GM21723 (cell line): ENCODE results near the gene COL4A2.
"Not testable (repeated sequence)": the region's sequence is repeated elsewhere in the genome, so short reads cannot be mapped to it uniquely, and the experiment has no call there.

Experiments used
- ATAC-seq: cut with Tn5 transposase; IDR thresholded peaks from one replicate; pipeline ENCODE4 v1.9.1; 2021; ENCODE audit warnings: mild to moderate bottlenecking, moderate library complexity; ENCODE audit not compliant: unreplicated experiment

Gene COL4A2

DNA sequence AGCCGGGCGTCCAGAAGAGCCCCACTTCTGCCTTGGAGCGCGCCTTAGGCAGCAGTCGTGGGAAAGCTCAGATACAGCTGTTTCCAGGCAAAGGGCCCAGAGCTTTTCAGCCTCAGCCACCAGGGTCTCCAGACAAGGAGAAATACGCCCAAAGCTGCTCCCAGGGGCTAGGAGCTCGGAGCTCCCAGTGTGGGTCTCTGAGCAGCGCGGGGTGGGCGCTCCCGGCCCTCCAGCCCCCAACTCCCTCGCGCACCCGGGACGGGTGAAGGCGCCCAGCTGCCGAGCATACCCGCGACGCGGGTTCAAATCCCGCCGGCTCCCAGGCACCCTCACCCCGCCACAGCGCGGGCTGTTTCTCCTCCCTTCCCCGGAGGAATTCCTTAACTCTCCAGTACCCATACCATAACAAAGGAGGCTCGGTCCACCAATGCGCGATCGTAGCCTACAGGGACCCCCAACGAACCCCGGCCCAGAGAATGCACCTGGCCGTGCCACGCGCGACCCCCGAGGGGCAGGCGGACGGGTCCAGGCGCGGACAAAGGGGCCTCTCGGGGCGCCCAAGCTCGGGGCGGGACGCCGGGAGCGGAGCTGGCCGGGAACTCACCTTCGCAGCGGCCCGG, 634 bp upstream of the COL4A2 start:
- no peak for ATAC-seq

DNA sequence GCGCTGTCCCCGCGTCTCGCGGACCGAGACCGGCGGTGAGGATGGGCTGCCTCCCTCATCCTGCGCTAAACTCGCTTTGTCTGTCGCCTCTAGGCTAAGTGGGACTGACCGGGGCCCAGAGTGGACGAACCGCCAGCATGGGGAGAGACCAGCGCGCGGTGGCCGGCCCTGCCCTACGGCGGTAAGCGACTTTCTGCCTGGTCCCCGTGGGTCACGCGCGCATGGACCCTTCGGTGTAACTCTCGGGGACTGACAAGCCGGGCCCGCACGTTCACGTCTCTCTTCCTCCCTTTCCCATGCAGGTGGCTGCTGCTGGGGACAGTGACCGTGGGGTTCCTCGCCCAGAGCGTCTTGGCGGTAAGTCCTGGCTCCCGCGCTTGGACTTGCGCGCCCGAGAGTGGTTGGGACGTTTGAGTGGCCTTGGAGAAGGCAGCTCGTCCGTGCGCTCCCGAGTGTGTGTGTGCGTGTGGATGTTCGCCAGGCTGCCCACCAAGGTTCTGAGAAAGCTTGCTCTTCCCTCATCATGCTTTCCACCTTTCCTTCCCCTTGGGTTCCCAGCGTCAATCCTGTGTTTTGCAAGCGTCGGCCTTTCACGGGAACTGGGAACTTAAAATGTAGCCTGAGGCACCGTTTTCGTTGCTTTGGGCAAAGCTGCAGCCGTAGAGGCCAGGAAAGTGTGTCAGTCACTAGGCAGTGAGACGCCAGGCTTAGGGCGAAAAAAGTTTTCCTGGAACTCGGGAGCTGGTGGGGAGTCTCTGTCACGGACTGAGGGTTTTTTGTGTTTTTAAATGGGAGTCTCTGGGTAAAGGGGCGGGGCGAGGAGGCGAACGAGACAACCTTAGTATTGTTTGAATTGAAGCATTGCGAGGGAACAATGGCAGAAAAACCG, 927 bp downstream of the COL4A2 start:
- no peak for ATAC-seq

DNA sequence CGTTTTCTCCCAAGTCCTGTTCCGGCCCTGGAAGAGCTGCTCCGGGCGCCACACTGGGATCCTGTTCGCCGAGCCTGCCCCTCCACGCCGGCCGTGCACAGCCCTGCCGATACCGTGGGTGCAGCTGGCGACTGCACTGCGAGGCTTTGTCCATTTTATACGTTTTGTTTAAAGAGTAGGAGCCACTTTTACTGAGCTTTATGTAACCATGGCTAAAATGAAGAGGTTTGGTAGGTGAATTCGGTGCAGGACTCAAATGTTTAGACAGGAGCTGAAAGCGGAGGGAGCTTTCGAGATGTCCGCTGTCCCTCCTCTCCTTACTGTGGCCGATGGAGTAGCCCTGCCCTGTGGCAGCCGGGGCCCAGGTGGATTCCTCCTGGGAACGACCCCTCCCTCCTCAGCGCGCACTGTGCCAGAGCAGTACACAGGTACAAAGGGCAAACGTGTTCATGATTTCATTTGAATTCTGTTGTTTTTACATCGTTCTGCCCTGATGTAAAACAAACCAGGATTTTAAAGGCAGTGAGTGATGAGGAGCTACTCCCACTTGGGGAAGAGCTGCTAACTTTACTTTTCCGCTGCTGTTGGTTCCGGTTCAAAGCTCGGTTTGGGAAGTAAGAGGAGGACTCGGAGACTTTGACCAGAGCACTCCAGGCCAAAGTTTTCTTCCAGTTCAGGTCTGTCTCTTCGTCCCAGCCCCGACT, 1.7 kb downstream of the COL4A2 start:
- ATAC-seq = no peak

DNA sequence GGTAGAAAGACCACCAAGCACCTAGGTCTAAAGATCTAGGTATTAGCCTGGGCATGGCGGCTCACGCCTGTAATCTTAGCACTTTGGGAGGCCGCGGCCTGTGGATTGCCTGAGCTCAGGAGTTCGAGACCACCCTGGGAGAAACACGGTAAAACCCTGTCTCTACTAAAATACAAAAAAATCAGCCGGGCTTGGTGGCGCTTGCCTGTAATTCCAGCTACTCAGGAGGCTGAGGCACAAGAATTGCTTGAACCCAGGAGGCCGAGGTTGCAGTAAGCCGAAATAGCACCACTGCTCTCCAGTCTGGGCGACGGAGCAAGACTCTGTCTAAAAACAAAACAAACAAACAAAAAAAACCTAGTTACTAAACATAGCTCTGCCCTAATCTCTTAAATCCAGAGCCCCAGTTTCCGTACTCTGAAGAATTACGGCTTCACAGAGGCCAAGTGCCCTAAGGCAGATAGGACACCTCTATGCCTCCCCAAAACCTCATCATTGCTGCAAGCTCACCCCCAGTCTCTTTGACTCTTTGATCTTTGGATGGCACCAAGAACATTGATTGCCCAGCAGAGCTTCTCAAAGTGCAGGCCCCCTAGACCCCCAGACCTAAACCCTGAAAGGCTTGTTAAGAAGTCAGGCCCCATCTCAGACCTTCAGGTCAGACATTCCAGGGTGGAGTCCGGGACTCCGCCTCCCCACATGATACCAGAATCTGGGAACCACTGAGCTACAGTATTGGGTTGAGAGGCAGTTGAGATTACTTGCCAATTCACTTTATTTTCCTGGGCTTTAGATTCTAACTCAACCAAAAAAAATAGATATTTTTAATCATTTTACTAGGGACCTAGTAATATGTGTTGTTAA, 2.8 kb downstream of the COL4A2 start:
- ATAC-seq = no peak

DNA sequence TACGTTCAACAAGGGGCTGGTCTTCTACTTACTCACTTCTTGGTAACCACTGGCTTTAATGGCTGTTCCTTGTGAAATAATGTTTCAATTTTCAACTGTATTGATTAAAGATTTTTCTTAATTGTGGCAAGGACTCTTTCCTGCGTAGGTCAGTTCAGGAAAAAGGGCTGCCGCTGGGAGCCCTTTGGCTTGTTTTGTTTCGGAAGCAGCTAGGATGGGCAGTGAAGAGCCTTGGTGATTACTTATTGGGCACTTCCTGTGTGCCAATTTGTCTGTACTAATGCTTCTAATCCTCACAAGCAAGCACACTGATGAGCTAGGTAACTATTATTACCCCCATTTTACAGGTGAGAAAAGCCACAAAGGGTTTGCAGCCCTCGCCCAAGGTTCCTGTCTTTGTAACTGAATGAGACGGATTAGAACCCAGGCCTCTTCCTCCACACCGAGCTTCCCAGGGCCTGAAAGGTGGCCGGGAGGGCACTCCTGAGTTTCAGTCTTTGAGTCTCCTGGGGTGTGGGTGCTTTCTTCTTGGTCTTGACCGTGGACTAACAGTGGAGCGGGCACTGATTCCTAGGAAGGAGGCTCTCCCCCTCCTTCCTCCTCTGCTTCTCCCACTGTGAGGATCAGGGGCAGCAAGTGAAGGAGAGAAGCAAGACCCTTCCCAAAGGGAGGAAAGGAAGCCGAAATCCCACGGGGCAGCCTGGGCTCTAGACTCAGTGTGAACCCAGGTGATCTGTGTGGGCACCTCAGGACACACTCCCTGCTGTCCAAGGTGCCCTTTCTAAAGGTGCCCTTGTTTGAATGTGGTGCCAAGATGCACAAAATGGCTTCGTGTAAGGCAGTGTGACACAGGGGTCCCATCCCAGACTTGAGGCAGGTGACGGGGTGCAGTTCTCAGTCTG, 3.7 kb downstream of the COL4A2 start:
- no peak for ATAC-seq

DNA sequence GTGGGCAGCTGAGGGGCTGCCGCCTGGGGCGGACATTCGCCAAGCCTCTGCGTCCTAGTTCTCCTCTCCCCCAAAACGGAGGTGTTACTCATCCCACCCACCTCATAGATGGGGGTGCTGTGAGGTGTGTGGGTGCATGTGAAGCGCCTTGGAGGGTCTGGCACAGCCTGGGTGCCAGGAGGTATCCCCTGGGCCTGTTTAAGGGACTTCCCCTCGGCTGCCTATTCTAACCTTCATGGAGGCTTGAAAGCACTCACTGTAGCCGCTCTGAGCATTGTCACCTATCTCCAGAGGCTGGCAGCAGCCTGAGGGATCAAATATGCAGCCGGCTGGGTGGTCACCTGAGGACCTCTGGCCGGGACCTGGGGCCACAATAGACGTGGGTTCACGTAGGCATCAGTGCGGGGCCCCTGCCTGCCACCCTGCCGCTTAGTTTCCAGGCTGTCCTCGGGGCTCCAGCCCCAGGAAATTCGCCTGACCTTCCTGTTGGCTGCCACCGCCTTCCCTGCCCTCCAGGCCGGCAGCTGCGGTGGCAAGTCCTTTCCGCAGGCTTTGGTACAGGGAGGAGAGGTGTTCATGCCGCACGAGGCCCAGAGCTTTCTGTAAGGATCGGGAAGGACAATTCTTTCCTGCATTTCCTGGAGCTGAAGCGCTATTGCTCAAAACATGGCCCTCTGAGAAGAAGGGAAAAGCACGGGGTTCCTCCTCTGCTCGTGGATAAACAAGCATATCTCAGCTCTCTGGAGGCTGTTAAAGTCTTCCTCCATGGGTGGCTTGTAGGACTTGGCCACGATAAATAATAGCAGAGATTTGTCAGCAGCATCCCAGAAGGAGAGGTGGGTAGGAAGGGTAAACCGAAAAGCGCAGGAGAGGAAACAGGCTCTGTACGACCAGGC, 4.6 kb downstream of the COL4A2 start:
- ATAC-seq = no peak

DNA sequence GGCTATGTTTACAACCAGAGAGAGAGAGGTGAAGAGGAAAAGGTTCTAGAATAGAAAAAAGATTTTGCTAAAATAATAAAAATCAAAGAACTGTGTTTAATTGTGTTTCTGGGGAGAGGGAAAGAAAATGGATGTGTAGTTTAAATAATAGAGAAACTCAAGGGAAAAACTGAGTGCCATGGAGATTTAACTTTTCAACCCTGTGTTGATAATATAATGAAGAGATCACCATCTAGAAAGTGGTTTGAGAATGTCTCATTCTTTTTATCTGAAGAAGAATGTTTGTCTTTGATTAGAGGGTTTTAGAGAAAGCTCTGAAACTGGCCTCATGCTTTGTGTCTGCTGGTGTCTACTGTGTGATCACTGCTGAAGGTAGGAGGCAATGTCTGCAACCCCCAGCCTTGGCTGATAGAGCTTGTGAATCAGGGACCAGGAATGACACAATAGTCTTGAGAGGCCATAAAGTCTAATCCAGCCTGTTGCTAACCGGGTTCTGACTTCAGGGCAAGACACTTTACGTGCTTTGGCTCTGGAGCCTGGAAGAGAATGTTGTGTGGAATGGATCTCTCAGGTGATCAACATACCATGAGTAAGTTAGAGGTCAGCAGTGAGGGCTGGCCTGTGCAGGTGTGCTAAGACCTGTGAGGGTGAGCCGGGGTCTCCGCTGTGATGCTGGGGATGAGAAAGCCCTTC, 5.4 kb downstream of the COL4A2 start:
- ATAC-seq = no peak

DNA sequence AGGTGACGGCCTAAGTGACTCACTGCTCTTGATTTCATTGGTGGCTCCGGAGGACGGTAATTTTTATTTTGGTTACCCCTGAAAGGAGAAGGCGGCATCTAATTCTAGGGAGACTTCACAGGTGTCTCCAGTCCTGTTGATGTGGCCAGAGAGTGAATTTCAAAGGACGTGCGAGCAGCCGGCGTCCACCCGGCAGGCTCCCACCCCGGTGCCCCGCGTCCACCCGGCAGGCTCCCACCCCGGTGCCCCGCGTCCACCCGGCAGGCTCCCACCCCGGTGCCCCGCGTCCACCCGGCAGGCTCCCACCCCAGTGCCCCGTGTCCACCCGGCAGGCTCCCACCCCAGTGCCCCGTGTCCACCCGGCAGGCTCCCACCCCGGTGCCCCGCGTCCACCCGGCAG, 6.2 kb downstream of the COL4A2 start:
- ATAC-seq = not testable (repeated sequence)

DNA sequence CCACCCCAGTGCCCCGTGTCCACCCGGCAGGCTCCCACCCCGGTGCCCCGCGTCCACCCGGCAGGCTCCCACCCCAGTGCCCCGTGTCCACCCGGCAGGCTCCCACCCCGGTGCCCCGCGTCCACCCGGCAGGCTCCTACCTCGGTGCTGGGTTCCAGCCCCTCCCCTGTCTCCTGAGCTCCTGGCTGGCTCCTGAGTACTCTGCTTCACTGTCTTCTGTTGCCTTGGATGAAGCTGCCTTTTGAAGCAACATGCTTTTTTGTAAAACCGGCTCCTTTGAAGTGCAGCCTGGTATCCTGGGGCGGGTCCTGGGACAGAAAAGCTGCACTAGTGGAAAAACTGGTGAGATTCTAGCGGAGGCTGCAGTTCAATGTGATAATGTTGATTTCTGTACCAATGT, 6.6 kb downstream of the COL4A2 start:
- ATAC-seq = not testable (repeated sequence)

DNA sequence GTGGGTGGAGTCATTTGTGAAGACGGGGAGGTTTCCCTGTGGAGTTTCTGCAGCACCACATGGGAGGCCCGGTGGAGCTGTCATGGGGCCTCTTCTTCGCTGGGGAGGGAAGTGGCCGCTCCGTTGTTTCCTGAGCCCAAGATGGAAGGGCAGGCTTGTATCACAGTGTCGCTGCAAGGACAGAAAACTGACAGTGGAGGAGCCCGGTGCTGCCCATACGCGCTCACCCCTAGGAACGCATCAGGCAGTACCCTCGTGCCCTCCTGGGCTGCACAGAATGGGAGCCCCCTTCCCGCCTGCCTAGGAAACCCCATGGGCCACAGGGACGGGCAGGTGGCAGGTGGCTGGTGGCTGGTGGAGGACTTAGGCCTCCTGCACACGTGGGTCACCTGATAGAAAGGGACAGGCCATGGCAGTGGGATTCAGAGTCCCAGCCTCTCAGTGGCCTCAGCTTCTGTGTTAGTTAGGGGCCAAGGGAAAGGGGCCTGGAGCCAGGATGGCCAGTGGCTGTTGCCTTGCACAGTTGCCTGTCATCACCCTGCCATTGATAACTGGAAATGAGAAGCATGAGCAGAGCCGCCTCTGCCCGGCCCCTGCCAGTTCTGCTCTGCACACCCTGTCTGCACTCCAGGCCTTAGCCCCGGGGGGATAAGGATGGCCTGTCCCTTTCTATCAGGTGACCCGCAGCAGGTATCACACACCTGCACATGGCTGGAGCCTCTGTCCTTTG, 7.6 kb downstream of the COL4A2 start:
- no peak for ATAC-seq

DNA sequence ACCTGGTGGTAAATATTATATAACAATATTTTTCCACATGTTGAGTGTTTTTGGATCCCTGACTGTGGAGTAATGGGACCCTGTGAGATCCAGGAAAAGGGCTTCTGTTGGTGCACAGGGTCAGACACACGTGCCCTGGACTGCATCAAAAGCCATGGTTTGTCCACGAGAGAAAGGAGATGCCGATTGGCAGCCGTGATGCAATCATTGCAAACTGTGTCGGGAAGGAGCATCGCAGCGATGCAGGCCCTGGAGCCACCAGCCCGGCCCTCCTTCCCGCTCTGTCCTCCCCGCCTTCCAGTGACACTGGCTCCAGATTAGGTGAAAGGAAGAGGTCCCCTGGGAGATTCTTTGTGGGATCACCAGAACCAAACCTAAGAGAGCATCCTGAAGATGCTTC, 9.1 kb downstream of the COL4A2 start:
- ATAC-seq = no peak

DNA sequence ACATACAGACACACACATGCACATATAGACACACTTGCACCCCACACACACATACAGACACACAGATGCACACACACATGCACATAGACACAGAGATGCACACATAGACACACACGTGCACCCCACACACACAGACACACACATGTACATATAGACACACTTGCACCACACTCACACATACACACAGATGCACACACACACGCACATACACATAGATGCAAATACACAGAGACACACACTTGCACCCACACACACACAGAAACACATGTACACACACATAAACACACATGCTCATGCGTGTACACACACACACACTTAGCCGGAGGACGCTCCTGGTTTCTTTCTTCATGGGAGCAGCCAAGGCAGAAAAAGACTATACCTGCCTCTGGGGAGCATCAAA, 10.0 kb downstream of the COL4A2 start:
- ATAC-seq = no peak

DNA sequence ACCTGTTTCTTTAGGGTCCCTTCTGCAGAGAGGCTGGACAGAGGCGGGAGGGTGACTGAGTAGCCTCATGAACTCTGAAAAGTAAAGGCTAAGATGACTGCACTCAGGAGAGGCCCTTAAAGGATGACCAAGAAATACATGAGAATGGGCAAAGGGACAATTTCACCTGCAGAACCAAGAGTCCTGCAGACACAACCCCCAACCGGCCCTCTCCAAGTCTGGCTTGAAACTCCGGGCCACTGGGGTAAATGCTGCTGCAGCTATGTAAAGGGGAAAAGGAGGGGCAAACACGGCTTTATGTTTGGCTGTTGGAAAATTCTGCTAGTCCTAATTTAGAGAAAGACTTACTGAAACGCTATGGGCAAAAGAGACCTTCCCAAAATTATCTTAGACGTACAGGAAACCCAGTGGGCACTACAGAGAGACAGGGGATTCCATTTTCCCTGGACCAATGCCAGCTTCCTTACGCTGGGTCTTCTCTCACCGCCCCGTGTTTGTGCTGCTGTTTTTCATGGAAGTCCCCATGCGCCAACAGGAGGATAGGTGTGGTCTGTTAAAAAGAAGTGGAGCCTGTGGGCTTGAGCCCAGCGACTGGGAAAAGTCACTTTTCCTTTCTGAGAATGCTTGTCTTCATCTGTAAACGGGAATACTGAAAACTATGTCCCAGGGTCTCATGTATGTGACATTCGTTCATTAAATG, 10.6 kb downstream of the COL4A2 start:
- ATAC-seq = no peak

DNA sequence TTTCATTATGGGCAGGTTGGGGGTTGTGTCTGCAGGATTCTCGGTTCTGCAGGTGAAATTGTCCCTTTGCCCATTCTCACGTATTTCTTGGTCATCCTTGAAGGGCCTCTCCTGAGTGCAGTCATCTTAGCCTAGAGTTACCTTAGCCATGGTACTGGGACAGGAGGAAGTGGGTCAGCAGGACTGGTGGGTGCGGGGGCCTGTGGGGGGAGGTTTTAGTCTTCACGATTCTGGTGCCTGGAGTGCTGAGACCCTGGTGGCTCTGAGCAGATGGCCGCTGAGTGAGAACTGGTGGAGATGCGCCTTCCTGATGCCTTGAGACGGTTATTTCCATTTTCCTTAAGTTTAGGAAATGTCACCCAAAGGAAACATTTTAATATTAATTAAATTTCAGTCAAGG, 11.8 kb downstream of the COL4A2 start:
- ATAC-seq = no peak

DNA sequence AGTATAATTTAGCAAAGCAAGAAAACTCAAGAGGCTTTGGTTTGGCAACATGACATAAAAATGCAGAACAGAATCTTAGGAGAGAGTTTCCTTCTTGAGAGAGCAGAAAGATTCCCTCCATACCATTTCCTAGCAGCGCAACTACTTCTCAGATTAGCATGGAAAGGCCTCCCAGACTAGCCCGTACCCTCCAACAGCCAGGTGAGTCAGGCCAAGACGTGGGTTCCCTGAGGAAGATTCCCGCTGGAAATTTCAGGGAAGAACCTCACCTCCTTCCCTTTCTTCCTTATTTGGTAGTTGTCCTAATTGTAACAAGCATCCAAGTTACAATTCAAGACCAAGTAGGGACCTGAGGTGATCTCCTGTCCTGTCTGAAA, 12.3 kb downstream of the COL4A2 start:
- ATAC-seq = no peak

DNA sequence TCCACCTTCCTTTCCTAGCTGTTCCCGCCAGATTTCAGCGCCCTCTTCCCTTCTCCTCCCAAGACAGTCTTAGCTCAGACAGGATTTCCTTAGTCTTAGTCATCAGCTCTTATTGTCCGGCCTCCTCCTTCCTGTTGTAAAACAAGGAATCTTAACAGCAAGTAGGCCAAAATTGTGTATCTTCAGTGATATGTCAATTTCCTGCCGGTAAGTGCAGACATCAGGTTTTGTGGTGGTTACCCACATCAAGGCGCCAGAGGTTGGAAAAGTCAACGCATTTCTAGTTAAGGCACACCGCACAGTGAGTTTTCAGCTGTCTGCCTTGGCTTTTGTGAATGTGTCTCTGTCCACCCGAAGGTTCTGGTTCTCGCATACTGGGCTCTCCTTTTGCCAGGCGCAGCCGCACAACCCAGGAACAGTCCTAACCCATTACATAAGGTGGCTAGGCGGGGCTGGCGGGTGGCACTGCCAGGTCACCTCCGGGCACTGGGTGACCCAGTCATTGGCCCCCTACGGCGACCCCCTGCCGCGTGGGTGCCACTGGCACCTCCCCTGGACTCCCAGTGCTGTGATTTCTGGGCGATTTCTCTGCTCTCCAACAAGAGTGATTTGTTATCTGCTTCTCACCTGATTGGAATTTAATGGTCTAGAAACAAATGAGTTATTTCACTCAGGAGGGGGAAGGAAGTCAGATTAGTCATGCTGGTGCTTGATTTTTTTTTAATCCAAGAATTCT, 12.9 kb downstream of the COL4A2 start:
- ATAC-seq = no peak
